Smooth muscle cell (in vitro differentiated cells): Measurements from ENCODE around the gene ETDC. TPM values are rescaled to one million over a fixed set of nuclear protein-coding genes. Genes with fewer than 3 reads are reported as not detected.

Experiments
- DNase-seq: peaks from one replicate; lab custom pipeline; 2025; ENCODE audit not compliant: unreplicated experiment; lab: John Stamatoyannopoulos, UW
- H2AFZ ChIP-seq: fragments of 200-600 bp; sonication (generic); 2 replicates; pipeline ENCODE4 v1.6.0; 2016; ENCODE audit warnings: antibody characterized with exemption, low read depth, mild to moderate bottlenecking
- H3F3A ChIP-seq: fragments of 200-600 bp; sonication (generic); 2 replicates; pipeline ENCODE4 v1.6.0; 2017; ENCODE audit warnings: antibody characterized with exemption, low read depth
- H3K27ac ChIP-seq: fragments of 200-600 bp; sonication (generic); 2 replicates; pipeline ENCODE4 v1.5.1; 2016; ENCODE audit warnings: low read depth, mild to moderate bottlenecking
- H3K27me3 ChIP-seq: fragments of 200-600 bp; sonication (generic); 2 replicates; pipeline ENCODE4 v1.6.1; 2016; ENCODE audit warnings: low read depth, mild to moderate bottlenecking
- H3K36me3 ChIP-seq: fragments of 200-600 bp; sonication (generic); 2 replicates; pipeline ENCODE4 v1.5.1; 2016; ENCODE audit warnings: low read depth
- H3K4me1 ChIP-seq: fragments of 200-600 bp; sonication (generic); 2 replicates; pipeline ENCODE4 v1.5.1; 2016; ENCODE audit warnings: low read depth
- H3K4me2 ChIP-seq: fragments of 200-600 bp; sonication (generic); 2 replicates; pipeline ENCODE4 v1.6.0; 2016; ENCODE audit warnings: mild to moderate bottlenecking
- H3K4me3 ChIP-seq: fragments of 200-600 bp; sonication (generic); 2 replicates; pipeline ENCODE4 v1.5.1; 2016; ENCODE audit warnings: mild to moderate bottlenecking
- H3K79me2 ChIP-seq: fragments of 200-600 bp; sonication (generic); 2 replicates; pipeline ENCODE4 v1.6.0; 2016; ENCODE audit warnings: low read depth, mild to moderate bottlenecking
- H3K9ac ChIP-seq: fragments of 200-600 bp; sonication (generic); 2 replicates; pipeline ENCODE4 v1.6.0; 2016; ENCODE audit warnings: low read depth
- H3K9me3 ChIP-seq: fragments of 200-600 bp; sonication (generic); replicated peaks from 2 replicates; pipeline ENCODE4 v1.5.1; 2016; ENCODE audit warnings: low read depth
- H4K20me1 ChIP-seq: fragments of 200-600 bp; sonication (generic); 2 replicates; pipeline ENCODE4 v1.6.0; 2016; ENCODE audit warnings: low read depth
- CTCF ChIP-seq: fragments of 200-600 bp; sonication (generic); IDR thresholded peaks from 2 replicates; pipeline ENCODE4 v1.5.1; 2017; ENCODE audit warnings: borderline replicate concordance, mild to moderate bottlenecking, antibody characterized with exemption; ENCODE audit not compliant: insufficient read depth, poor library complexity, severe bottlenecking
- WGBS: methylation state at CpG from one replicate; pipeline ENCODE4 v1.1.7; 2016; ENCODE audit warnings: low lambda C conversion rate; 5-methylcytosine and 5-hydroxymethylcytosine counted together
- polyA plus RNA-seq: library from polyadenylated mRNA; unstranded; fragments of >200 nt; fragmentation: Nextera tagmentation; extraction: Ambion mirVana; gene quantifications from 2 replicates; pipeline ENCODE4 v1.2.1, GENCODE V29; 2016
- total RNA-seq: library from RNA; depleted of rRNA; stranded (reverse); fragments of >200 nt; gene quantifications from 2 replicates; pipeline ENCODE4 v1.2.3, GENCODE V29; 2014

Gene ETDC
- total and polyA plus RNA-seq, 2 experiments from 2014 or later: not detected

- Histone ChIP-seq H3F3A (no peaks in the 10 kb centered on the region), H3K9ac (no peak overlapping the region), H3K4me3 (no peak overlapping the region), H3K27me3 (no peaks in the 10 kb centered on the region), H3K36me3 (no peaks in the 10 kb centered on the region), H2AFZ (no peak overlapping the region), H3K79me2 (no peaks in the 10 kb centered on the region), H3K27ac (no peak overlapping the region), H3K4me2 (no peak overlapping the region), H4K20me1 (no peaks in the 10 kb centered on the region), H3K9me3 (peaks cover 3% of the 10 kb centered on the region), H3K4me1 (no peaks in the 10 kb centered on the region)
- DNase-seq: no peak
- 48% methylated on average over 5 of the region's 5 CpGs for WGBS
- no peak for TF ChIP-seq CTCF
Measured at GRCh38 chrX:135273162-135273561, 36.1 kb upstream of the ETDC start.

- Histone ChIP-seq H3K4me1 (no peaks in the 10 kb centered on the region), H3K36me3 (no peaks in the 10 kb centered on the region), H3K9ac (no peak overlapping the region), H4K20me1 (no peaks in the 10 kb centered on the region), H3K4me2 (no peak overlapping the region), H3K27ac (no peak overlapping the region), H3K79me2 (no peaks in the 10 kb centered on the region), H3K4me3 (no peak overlapping the region), H3F3A (no peaks in the 10 kb centered on the region), H3K9me3 (peaks cover 3% of the 10 kb centered on the region), H2AFZ (no peak overlapping the region), H3K27me3 (no peaks in the 10 kb centered on the region)
- TF ChIP-seq CTCF: no peak
- no peak for DNase-seq
Measured at GRCh38 chrX:135275973-135276372, 33.3 kb upstream of the ETDC start.

GRCh38 chrX:135287266-135287823 lies 21.9 kb upstream of the ETDC start:
- DNase-seq: no peak
- H4K20me1 ChIP-seq: no peaks in the 10 kb centered on the region

More at GRCh38 chrX:135287266-135287823, 21.9 kb upstream of the ETDC start:
- no peak for TF ChIP-seq CTCF
- 79% methylated on average over 2 of the region's 2 CpGs for WGBS
- H3K9me3 ChIP-seq: peaks cover 18% of the 10 kb centered on the region
- H3K79me2 ChIP-seq: no peaks in the 10 kb centered on the region
- no peaks in the 10 kb centered on the region for H3K4me1 ChIP-seq
- no peak overlapping the region for H2AFZ ChIP-seq
- no peaks in the 10 kb centered on the region for H3F3A ChIP-seq
- no peak overlapping the region for H3K4me3 ChIP-seq
- H3K27me3 ChIP-seq: no peaks in the 10 kb centered on the region
- no peak overlapping the region for H3K9ac ChIP-seq
- no peak overlapping the region for H3K4me2 ChIP-seq
- H3K36me3 ChIP-seq: peaks cover 14% of the 10 kb centered on the region
- no peak overlapping the region for H3K27ac ChIP-seq
